ENCODE measurements around the gene CABS1.

DNA sequence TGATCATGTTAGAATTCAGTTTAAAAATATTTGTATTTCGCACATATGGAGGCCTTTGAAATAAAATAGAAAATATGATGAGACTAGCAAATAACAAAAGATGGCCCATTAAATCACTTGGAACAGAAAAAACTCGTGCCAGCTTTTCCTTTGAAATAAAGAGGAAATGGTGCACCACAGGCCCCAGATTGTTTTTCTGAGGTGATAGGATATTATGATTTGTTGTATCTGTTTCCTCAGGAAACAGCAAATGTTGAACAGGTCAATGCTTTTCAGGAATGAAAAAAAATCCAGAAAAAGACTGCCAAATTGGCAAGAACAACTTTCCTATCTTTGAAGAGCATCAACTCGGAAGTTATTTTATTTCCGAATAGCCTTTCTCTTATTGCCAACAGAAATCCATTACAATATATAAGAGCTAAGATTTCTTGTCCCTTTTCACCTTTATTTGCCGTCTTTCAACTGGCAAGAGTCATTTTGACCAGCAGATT lies 48.0 kb downstream of the CABS1 start, which contains the start of gene SMR3B:
- TF ChIP-seq, protein P1, sequence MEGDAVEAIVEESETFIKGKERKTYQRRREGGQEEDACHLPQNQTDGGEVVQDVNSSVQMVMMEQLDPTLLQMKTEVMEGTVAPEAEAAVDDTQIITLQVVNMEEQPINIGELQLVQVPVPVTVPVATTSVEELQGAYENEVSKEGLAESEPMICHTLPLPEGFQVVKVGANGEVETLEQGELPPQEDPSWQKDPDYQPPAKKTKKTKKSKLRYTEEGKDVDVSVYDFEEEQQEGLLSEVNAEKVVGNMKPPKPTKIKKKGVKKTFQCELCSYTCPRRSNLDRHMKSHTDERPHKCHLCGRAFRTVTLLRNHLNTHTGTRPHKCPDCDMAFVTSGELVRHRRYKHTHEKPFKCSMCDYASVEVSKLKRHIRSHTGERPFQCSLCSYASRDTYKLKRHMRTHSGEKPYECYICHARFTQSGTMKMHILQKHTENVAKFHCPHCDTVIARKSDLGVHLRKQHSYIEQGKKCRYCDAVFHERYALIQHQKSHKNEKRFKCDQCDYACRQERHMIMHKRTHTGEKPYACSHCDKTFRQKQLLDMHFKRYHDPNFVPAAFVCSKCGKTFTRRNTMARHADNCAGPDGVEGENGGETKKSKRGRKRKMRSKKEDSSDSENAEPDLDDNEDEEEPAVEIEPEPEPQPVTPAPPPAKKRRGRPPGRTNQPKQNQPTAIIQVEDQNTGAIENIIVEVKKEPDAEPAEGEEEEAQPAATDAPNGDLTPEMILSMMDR (conservative IDR thresholded peaks at IDR 0.05; ENCODE audit: low read depth, low read length) = no peak
- no peak for TF ChIP-seq EZH2 (IDR thresholded peaks at IDR 0.05; ENCODE audit: low read length, unreplicated experiment)
- no peak for TF ChIP-seq EZH2phosphoT487 (IDR thresholded peaks at IDR 0.05; ENCODE audit: borderline replicate concordance, low read length)
